ENCODE data around the gene SCYL1. TPM values are rescaled to one million over a fixed set of nuclear protein-coding genes. Genes with fewer than 3 reads are reported as not detected.
A peak's percentile ranks its signal among the peaks of the same experiment; 100 is the strongest.

Gene SCYL1
- total and polyA plus RNA-seq, 4 donors: 41.8 to 87.5 (median 81.9) TPM

DNA sequence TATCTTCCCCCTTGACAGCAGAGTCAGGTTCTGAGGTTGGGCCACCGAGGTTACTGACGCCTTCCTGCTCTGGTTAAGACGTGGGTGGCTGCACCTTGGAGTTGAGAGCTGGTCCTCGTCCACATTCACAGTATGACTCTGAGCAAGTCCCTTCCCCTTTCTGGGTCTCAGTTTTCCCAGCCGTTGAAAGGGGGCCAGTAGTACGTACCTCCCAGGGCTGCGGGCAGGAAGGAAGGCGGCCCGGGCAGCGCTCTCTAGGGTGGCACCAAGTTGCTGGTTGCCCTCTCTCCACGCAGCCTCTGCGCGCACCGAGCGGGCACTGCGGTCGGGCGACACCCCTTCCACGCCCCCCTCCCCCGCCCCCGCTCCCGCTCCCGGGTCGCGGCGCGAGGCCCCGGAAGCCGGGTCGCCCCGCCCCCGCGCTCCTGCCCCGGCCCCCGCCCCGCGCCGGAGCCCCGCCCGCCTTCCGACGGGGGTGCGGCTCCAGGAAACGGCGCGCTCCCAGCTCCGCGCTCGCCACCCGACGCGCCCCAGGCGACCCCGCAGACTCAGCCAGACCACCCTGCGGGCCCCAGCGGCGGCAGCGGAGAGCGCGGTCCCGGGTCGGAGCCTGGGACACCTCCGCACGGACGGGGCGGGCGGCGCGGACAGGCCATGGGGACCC lies 50.8 kb downstream of the SCYL1 start, which contains the start of gene EHBP1L1:
TSS of gene EHBP1L1 (plus strand) at position 486 of the 664 bp plus-strand sequence. CDS start 250 bp downstream, outside the sequence.
- Histone ChIP-seq H3K4me1 (ENCODE audit: control insufficient read depth, insufficient read depth, low read length) (peaks cover 66% of the 10 kb centered on the region), H3K27ac (ENCODE audit: low read depth, low read length) (peak within 1 kb of the TSS; percentile 67)
- no peak for DNase-seq (ENCODE audit: low read depth in 4 of 6, low spot score in 6 of 6)

DNA sequence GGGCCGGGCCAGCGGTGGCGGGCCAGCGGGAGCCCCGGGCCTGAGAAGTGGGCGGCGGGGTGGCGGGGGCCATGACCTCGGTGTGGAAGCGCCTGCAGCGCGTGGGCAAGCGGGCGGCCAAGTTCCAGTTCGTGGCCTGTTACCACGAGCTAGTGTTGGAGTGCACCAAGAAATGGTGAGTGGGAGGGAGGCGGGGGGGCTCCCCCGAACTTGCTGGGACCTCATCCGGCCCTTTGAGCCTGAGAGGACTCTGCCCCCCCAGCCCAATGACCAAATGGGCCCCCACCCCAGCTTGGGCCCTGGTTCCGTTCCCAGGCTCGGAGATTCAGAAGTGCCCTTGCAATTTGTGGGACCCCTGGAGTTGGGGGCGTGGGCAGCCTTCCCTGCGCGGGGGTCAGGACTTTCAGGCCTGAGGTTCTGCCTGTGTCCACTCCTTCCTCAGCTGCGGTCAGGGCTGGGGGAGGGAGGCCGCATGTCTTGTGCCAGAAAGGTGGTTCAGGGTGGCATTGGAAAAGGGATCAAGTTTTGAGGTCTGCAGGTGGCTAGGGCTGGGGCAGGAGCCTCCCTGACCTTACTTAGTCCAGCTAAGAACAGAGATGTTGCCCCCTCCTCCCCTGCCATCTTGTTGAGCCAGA lies 51.5 kb downstream of the SCYL1 start:
- no peak for DNase-seq (ENCODE audit: low read depth in 4 of 6, low spot score in 6 of 6)
- H3K4me3 ChIP-seq (ENCODE audit: low read depth, low read length): peak overlapping the region; percentile 38
- H3K9me3 ChIP-seq (ENCODE audit: control insufficient read depth, insufficient read depth, low read length): no peaks in the 10 kb centered on the region
- H3K27ac ChIP-seq (ENCODE audit: low read depth, low read length): peak overlapping the region; percentile 67
- peaks cover 60% of the 10 kb centered on the region for H3K4me1 ChIP-seq (ENCODE audit: control insufficient read depth, insufficient read depth, low read length)
- 15% methylated on average over 23 of the region's 26 CpGs for WGBS (ENCODE audit: insufficient coverage)
- H3K36me3 ChIP-seq (ENCODE audit: control insufficient read depth, insufficient read depth, low read length): peaks cover 63% of the 10 kb centered on the region
- H3K27me3 ChIP-seq (ENCODE audit: control insufficient read depth, insufficient read depth, low read length): peaks cover 8% of the 10 kb centered on the region

More for the DNA sequence above, 50.8 kb downstream of the SCYL1 start, which contains the start of gene EHBP1L1:
- Histone ChIP-seq H3K4me3 (ENCODE audit: low read depth, low read length) (peak within 1 kb of the TSS; percentile 38), H3K9me3 (ENCODE audit: control insufficient read depth, insufficient read depth, low read length) (no peaks in the 10 kb centered on the region), H3K27me3 (ENCODE audit: control insufficient read depth, insufficient read depth, low read length) (peaks cover 8% of the 10 kb centered on the region), H3K36me3 (ENCODE audit: control insufficient read depth, insufficient read depth, low read length) (peaks cover 59% of the 10 kb centered on the region)
- WGBS (ENCODE audit: insufficient coverage): 5% methylated on average over 55 of the region's 69 CpGs

DNA sequence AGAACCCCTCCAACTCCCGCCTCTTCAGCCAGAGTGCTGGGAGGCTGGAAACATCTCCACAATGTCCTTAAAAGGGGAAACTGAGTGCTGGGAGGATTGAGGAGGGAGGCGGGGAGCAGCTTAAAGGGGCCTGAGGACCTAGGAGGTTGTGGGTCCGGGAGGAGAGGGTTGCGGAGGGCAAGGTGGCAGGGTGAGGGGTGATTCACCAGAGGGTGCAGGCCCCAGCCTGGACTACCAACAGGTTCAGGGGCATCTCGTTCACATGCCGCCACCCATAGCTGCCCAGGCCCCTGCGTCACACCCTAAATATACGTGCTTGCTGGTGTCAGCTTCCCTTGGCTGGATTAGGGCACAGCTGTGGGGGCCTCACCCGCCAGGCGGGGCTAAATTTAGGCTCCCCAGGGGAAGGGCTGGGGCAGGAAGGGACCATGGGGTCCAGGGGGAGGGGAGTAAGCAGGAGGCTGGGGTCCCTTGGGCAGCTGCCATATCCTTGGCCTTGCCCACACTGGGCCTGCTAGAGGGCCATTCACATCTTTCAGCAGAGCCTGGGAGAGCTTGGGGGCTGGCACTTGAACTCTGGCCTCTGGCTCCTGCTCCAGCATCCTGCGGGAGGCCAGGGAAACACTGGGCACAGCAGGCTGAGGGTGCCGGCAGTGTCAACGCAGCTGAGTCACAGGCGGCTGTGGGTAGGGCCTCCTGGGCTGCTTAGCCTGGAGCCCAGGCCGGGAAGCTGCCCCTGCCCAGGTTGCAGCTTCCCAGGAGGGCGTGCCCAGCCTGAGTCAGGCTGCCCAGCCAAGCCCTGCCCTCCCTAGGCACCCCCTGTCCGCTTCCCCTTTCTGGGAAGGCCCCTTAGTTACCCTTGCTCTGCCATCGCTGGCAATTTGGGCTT lies 52.2 kb downstream of the SCYL1 start:
- peaks cover 65% of the 10 kb centered on the region for H3K36me3 ChIP-seq (ENCODE audit: control insufficient read depth, insufficient read depth, low read length)
- no peak for DNase-seq (ENCODE audit: low read depth in 4 of 6, low spot score in 6 of 6)
- peaks cover 52% of the 10 kb centered on the region for H3K4me1 ChIP-seq (ENCODE audit: control insufficient read depth, insufficient read depth, low read length)
- 71% methylated on average over 13 of the region's 18 CpGs for WGBS (ENCODE audit: insufficient coverage)
- H3K9me3 ChIP-seq (ENCODE audit: control insufficient read depth, insufficient read depth, low read length): no peaks in the 10 kb centered on the region
- peaks cover 9% of the 10 kb centered on the region for H3K27me3 ChIP-seq (ENCODE audit: control insufficient read depth, insufficient read depth, low read length)
- peak overlapping the region; percentile 38 for H3K4me3 ChIP-seq (ENCODE audit: low read depth, low read length)
- H3K27ac ChIP-seq (ENCODE audit: low read depth, low read length): peak overlapping the region; percentile 67

DNA sequence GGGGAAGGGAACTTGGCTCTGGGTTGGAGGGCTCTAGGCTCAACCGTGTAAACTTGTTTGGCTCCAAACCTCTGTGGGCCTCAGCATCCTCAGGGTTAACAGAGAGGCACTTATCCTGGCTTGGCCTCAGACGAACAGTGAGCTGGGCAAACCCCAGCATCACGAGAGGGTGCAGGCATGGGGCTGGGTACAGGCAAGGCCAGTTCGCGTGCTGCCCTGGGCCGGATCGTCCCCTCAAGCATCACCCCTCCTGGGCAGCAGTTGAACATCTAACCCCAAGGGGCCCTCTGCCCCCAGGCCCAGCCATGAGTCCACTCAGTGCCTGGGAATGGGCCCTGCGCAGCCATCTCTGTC lies 52.9 kb downstream of the SCYL1 start:
- no peak for DNase-seq (ENCODE audit: low read depth in 4 of 6, low spot score in 6 of 6)
- Histone ChIP-seq H3K36me3 (ENCODE audit: control insufficient read depth, insufficient read depth, low read length) (peaks cover 68% of the 10 kb centered on the region), H3K27ac (ENCODE audit: low read depth, low read length) (peak overlapping the region; percentile 67), H3K4me3 (ENCODE audit: low read depth, low read length) (no peak overlapping the region), H3K9me3 (ENCODE audit: control insufficient read depth, insufficient read depth, low read length) (no peaks in the 10 kb centered on the region), H3K27me3 (ENCODE audit: control insufficient read depth, insufficient read depth, low read length) (peaks cover 13% of the 10 kb centered on the region), H3K4me1 (ENCODE audit: control insufficient read depth, insufficient read depth, low read length) (peaks cover 50% of the 10 kb centered on the region)
- 51% methylated on average over 8 of the region's 8 CpGs for WGBS (ENCODE audit: insufficient coverage)

DNA sequence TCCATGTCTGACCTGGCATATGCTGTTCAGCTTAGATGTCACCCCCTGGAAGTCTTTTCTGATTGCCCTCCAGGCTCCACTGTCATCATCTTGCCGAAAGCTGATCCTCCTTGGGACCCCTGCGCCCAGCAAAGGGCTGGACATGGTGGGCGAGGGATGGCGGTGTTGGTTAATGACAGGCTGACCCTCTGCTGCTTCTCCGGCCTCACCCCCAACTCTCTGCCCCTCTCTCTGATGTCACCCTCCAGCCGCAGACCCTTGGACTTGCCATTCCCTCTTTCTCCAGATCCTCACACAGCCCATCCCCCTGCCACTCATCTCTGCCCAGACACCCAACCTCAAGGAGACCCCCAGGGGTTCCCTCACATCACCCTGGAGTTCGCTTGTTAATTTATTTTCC lies 53.3 kb downstream of the SCYL1 start:
- WGBS (ENCODE audit: insufficient coverage): 91% methylated on average over 7 of the region's 7 CpGs
- Histone ChIP-seq H3K9me3 (ENCODE audit: control insufficient read depth, insufficient read depth, low read length) (no peaks in the 10 kb centered on the region), H3K36me3 (ENCODE audit: control insufficient read depth, insufficient read depth, low read length) (peaks cover 68% of the 10 kb centered on the region), H3K4me3 (ENCODE audit: low read depth, low read length) (no peak overlapping the region), H3K27me3 (ENCODE audit: control insufficient read depth, insufficient read depth, low read length) (peaks cover 16% of the 10 kb centered on the region), H3K27ac (ENCODE audit: low read depth, low read length) (no peak overlapping the region), H3K4me1 (ENCODE audit: control insufficient read depth, insufficient read depth, low read length) (peaks cover 47% of the 10 kb centered on the region)
- no peak for DNase-seq (ENCODE audit: low read depth in 4 of 6, low spot score in 6 of 6)

DNA sequence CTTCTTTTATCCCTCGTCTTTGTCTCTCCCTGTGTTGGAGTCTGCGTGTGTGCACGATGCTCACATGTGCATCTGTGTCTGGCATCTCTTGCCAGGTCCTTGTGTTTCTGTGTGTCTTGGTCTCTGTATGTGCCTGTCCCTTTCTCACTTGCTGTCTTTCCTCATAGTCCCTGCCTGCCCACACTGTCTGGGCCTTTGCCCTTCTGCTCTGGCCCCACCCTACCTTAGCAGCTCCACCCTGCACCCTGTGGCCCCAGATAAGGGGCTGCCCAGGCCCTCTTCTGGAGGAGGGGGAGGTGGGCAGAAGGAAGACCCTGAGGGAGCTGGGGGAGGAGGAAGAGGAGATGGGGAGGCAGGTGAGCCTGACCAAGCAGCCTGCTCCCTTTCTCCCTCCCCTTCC lies 53.8 kb downstream of the SCYL1 start:
- Histone ChIP-seq H3K4me1 (ENCODE audit: control insufficient read depth, insufficient read depth, low read length) (peaks cover 43% of the 10 kb centered on the region), H3K9me3 (ENCODE audit: control insufficient read depth, insufficient read depth, low read length) (no peaks in the 10 kb centered on the region), H3K4me3 (ENCODE audit: low read depth, low read length) (no peak overlapping the region), H3K27me3 (ENCODE audit: control insufficient read depth, insufficient read depth, low read length) (peaks cover 18% of the 10 kb centered on the region), H3K36me3 (ENCODE audit: control insufficient read depth, insufficient read depth, low read length) (peaks cover 65% of the 10 kb centered on the region), H3K27ac (ENCODE audit: low read depth, low read length) (no peak overlapping the region)
- WGBS (ENCODE audit: insufficient coverage): 49% methylated on average over 2 of the region's 3 CpGs
- DNase-seq (ENCODE audit: low read depth in 4 of 6, low spot score in 6 of 6): no peak

DNA sequence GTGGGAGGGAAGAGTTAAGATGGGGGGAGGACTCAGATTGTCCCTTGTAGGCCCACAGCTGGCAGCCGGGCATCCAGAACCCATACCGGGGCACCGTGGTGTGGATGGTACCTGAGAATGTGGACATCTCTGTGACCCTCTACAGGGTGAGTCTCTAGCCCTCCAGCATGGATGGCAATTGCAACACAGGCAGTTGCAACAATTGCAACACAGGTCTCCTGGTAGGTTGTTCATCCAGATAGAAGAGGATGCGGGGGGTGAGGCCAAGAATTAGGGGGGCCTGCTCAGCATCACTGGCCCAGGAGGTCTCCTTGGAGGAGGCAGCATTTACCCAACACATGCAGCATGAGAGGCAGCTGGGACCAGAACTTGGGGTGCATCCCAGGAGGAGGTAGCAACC lies 54.4 kb downstream of the SCYL1 start:
- peaks cover 43% of the 10 kb centered on the region for H3K4me1 ChIP-seq (ENCODE audit: control insufficient read depth, insufficient read depth, low read length)
- H3K36me3 ChIP-seq (ENCODE audit: control insufficient read depth, insufficient read depth, low read length): peaks cover 62% of the 10 kb centered on the region
- H3K9me3 ChIP-seq (ENCODE audit: control insufficient read depth, insufficient read depth, low read length): no peaks in the 10 kb centered on the region
- H3K27me3 ChIP-seq (ENCODE audit: control insufficient read depth, insufficient read depth, low read length): peaks cover 24% of the 10 kb centered on the region
- WGBS (ENCODE audit: insufficient coverage): 95% methylated on average over 4 of the region's 4 CpGs
- no peak overlapping the region for H3K27ac ChIP-seq (ENCODE audit: low read depth, low read length)
- DNase-seq (ENCODE audit: low read depth in 4 of 6, low spot score in 6 of 6): no peak
- no peak overlapping the region for H3K4me3 ChIP-seq (ENCODE audit: low read depth, low read length)

DNA sequence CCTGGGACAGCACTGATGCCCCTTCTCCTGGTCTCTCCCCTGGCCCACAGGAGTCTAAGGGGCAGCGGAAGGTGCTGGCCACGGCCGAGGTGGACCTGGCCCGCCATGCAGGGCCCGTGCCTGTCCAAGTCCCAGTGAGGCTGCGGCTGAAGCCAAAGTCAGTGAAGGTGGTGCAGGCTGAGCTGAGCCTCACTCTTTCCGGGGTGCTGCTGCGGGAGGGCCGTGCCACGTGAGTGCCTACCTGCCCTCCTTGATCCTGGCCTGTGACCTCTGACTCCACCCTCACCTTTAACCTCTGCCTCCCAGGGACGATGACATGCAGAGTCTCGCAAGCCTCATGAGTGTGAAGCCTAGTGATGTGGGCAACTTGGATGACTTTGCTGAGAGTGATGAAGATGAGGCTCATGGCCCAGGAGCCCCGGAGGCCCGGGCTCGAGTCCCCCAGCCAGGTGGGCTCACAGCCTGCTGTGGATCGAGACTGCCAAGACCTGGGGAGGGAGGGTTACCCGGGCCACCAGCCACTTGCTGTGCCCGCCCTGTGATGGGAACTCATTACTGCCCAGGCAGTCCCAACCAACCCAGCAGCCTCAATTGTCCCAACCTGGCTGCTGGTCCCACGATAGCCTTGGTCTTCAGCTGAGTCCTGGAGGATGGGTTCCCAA lies 55.3 kb downstream of the SCYL1 start:
- peaks cover 28% of the 10 kb centered on the region for H3K27me3 ChIP-seq (ENCODE audit: control insufficient read depth, insufficient read depth, low read length)
- H3K4me1 ChIP-seq (ENCODE audit: control insufficient read depth, insufficient read depth, low read length): peaks cover 41% of the 10 kb centered on the region
- 94% methylated on average over 18 of the region's 19 CpGs for WGBS (ENCODE audit: insufficient coverage)
- peaks cover 56% of the 10 kb centered on the region for H3K36me3 ChIP-seq (ENCODE audit: control insufficient read depth, insufficient read depth, low read length)
- no peak overlapping the region for H3K4me3 ChIP-seq (ENCODE audit: low read depth, low read length)
- DNase-seq (ENCODE audit: low read depth in 4 of 6, low spot score in 6 of 6): no peak
- H3K27ac ChIP-seq (ENCODE audit: low read depth, low read length): no peak overlapping the region
- no peaks in the 10 kb centered on the region for H3K9me3 ChIP-seq (ENCODE audit: control insufficient read depth, insufficient read depth, low read length)

DNA sequence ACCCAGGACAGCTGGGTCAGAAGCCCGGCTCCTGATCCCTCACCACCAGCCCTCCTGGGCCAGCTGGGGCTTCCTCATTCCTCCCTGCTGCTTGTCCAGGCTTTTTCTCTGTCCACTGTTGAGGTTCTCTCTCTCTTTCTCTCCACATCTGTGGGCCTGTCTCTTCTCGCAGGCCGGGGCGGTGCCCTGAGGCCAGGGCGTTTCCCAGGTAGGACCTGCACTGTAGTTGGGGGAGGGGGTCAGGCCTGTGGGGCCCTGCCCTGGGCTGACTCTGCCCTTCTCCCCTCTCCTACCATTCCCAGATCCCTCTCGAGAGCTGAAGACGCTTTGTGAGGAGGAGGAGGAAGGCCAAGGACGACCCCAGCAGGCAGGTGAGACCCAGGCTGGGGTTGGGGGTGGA lies 55.9 kb downstream of the SCYL1 start:
- Histone ChIP-seq H3K36me3 (ENCODE audit: control insufficient read depth, insufficient read depth, low read length) (peaks cover 52% of the 10 kb centered on the region), H3K4me3 (ENCODE audit: low read depth, low read length) (no peak overlapping the region), H3K9me3 (ENCODE audit: control insufficient read depth, insufficient read depth, low read length) (no peaks in the 10 kb centered on the region), H3K27me3 (ENCODE audit: control insufficient read depth, insufficient read depth, low read length) (peaks cover 26% of the 10 kb centered on the region), H3K27ac (ENCODE audit: low read depth, low read length) (no peak overlapping the region), H3K4me1 (ENCODE audit: control insufficient read depth, insufficient read depth, low read length) (peaks cover 42% of the 10 kb centered on the region)
- 61% methylated on average over 2 of the region's 8 CpGs for WGBS (ENCODE audit: insufficient coverage)
- no peak for DNase-seq (ENCODE audit: low read depth in 4 of 6, low spot score in 6 of 6)

All from spinal cord (tissue), 10 donors.